GM23248 (cell line): ENCODE data around the gene TMEM43. TPM values are rescaled to one million over a fixed set of nuclear protein-coding genes. Genes with fewer than 3 reads are reported as not detected.

Experiments used
- DNase-seq: peaks from one replicate; pipeline ENCODE4 v3.0.0-alpha.2; 2015
- H2AFZ ChIP-seq: fragments of 200-600 bp; sonication (generic); 2 replicates; pipeline ENCODE4 v1.6.1; 2016; ENCODE audit warnings: antibody characterized with exemption
- H3F3A ChIP-seq: fragments of 200-600 bp; sonication (generic); 2 replicates; pipeline ENCODE4 v1.6.1; 2016; ENCODE audit warnings: mild to moderate bottlenecking, antibody characterized with exemption, mixed run types; ENCODE audit not compliant: insufficient read depth
- H3K27ac ChIP-seq: fragments of 200-600 bp; sonication (generic); 2 replicates; pipeline ENCODE4 v1.5.1; 2016; ENCODE audit warnings: mild to moderate bottlenecking
- H3K27me3 ChIP-seq: fragments of 200-600 bp; sonication (generic); replicated peaks from 2 replicates; pipeline ENCODE4 v1.6.1; 2016; ENCODE audit warnings: mild to moderate bottlenecking; ENCODE audit not compliant: insufficient read depth
- H3K36me3 ChIP-seq: fragments of 200-600 bp; sonication (generic); 2 replicates; pipeline ENCODE4 v1.6.1; 2016; ENCODE audit warnings: low read depth, mild to moderate bottlenecking
- H3K4me1 ChIP-seq: fragments of 200-600 bp; sonication (generic); 2 replicates; pipeline ENCODE4 v1.6.1; 2016; ENCODE audit warnings: mild to moderate bottlenecking; ENCODE audit not compliant: insufficient read depth
- H3K4me2 ChIP-seq: fragments of 200-600 bp; sonication (generic); one replicate; pipeline ENCODE4 v1.6.1; 2016; ENCODE audit warnings: mild to moderate bottlenecking; ENCODE audit not compliant: unreplicated experiment
- H3K4me3 ChIP-seq: fragments of 200-600 bp; sonication (generic); 2 replicates; pipeline ENCODE4 v1.5.1; 2016; ENCODE audit warnings: mild to moderate bottlenecking
- H3K79me2 ChIP-seq: fragments of 200-600 bp; sonication (generic); 2 replicates; pipeline ENCODE4 v1.6.1; 2016; ENCODE audit warnings: mild to moderate bottlenecking; ENCODE audit not compliant: insufficient read depth
- H3K9ac ChIP-seq: fragments of 200-600 bp; sonication (generic); 2 replicates; pipeline ENCODE4 v1.6.1; 2016; ENCODE audit warnings: mild to moderate bottlenecking
- H3K9me2 ChIP-seq: fragments of 200-600 bp; sonication (generic); 2 replicates; pipeline ENCODE4 v1.6.1; 2016; ENCODE audit warnings: mixed run types, mild to moderate bottlenecking, moderate library complexity; ENCODE audit not compliant: insufficient read depth
- H3K9me3 ChIP-seq: fragments of 200-600 bp; sonication (generic); one replicate; pipeline ENCODE4 v1.6.1; 2017; ENCODE audit warnings: low read depth
- H4K20me1 ChIP-seq: fragments of 200-600 bp; sonication (generic); 2 replicates; pipeline ENCODE4 v1.6.0; 2016; ENCODE audit not compliant: insufficient read depth
- EZH2 ChIP-seq: fragments of 200-600 bp; sonication (generic); IDR thresholded peaks from 2 replicates; pipeline ENCODE4 v1.6.1; 2018; ENCODE audit warnings: antibody characterized with exemption, mild to moderate bottlenecking; ENCODE audit not compliant: insufficient read depth, poor library complexity, severe bottlenecking
- EZH2phosphoT487 ChIP-seq: fragments of 200-600 bp; sonication (generic); IDR thresholded peaks from 2 replicates; pipeline ENCODE4 v1.6.1; 2018; ENCODE audit warnings: antibody characterized with exemption, moderate library complexity, mild to moderate bottlenecking, low read depth; ENCODE audit not compliant: insufficient read depth
- WGBS, 2 experiments: methylation state at CpG; one replicate each; pipeline ENCODE4 v1.1.6; 2015 to 2017; ENCODE audit warnings: low lambda C conversion rate in 2 of 2, low coverage in 1 of 2; ENCODE audit errors: missing lambda C conversion rate in 2 of 2; 5-methylcytosine and 5-hydroxymethylcytosine counted together
- in situ Hi-C: fragments of 300-500 bp; cut with MboI; formaldehyde crosslinking; loops from 2 replicates; pipeline ENCODE4 v1.15.0; 2020
- polyA plus RNA-seq: library from polyadenylated mRNA; unstranded; fragments of >200 nt; fragmentation: Nextera tagmentation; extraction: Ambion mirVana; gene quantifications from 2 replicates; pipeline ENCODE4 v1.2.1, GENCODE V29; 2016
- total RNA-seq: library from RNA; depleted of rRNA; stranded (reverse); fragments of >200 nt; shearing (Covaris generic); gene quantifications from 2 replicates; pipeline ENCODE4 v1.2.3, GENCODE V29; 2014

Gene TMEM43
- total and polyA plus RNA-seq, 2 experiments from 2014 or later, result 145 to 203 TPM

- DNase-seq, result peak; percentile 23
- Histone ChIP-seq H3K9me2 (no peaks in the 10 kb centered on the region), H3F3A (no peaks in the 10 kb centered on the region), H3K79me2 (no peaks in the 10 kb centered on the region), H3K27ac (no peak overlapping the region), H4K20me1 (no peaks in the 10 kb centered on the region), H3K4me2 (no peak overlapping the region), H3K9ac (no peak overlapping the region), H3K4me1 (no peaks in the 10 kb centered on the region), H3K4me3 (no peak overlapping the region), H3K36me3 (0 out of 2 replicates have a peak, but pooled peaks cover 25% of the 10 kb centered on the region), H2AFZ (no peak overlapping the region), H3K9me3 (no peaks in the 10 kb centered on the region), H3K27me3 (no peaks in the 10 kb centered on the region)
- in situ Hi-C loops, result no loop called here
- no peak for TF ChIP-seq EZH2phosphoT487
- WGBS, 2 experiments, result 96 to 97% methylated on average over 4 of the region's 4 CpGs
Measured at GRCh38 chr3:14110699-14111098, 14.2 kb upstream of the TMEM43 start.

- in situ Hi-C loops, result no loop called here
- H3K4me2 ChIP-seq, result no peak overlapping the region
- H3F3A ChIP-seq, result no peaks in the 10 kb centered on the region
- no peaks in the 10 kb centered on the region for H3K4me1 ChIP-seq
- no peak for DNase-seq
- no peak overlapping the region for H3K27ac ChIP-seq
- no peak overlapping the region for H3K9ac ChIP-seq
- H3K79me2 ChIP-seq, result peaks cover 5% of the 10 kb centered on the region
- TF ChIP-seq EZH2 (no peak), EZH2phosphoT487 (no peak)
- no peaks in the 10 kb centered on the region for H3K9me3 ChIP-seq
- no peak overlapping the region for H2AFZ ChIP-seq
- 88 to 92% methylated on average over 7 of the region's 7 CpGs for WGBS, 2 experiments
- no peaks in the 10 kb centered on the region for H4K20me1 ChIP-seq
- H3K9me2 ChIP-seq, result no peaks in the 10 kb centered on the region
- H3K4me3 ChIP-seq, result no peak overlapping the region
- 0 out of 2 replicates have a peak, but pooled peaks cover 25% of the 10 kb centered on the region for H3K36me3 ChIP-seq
- H3K27me3 ChIP-seq, result no peaks in the 10 kb centered on the region
Measured at GRCh38 chr3:14113965-14114635, 10.8 kb upstream of the TMEM43 start.

GRCh38 chr3:14117468-14118399 lies 7.1 kb upstream of the TMEM43 start:
- in situ Hi-C loops, result no loop called here
- no peaks in the 10 kb centered on the region for H3K9me3 ChIP-seq
- WGBS, 2 experiments, result 86 to 89% methylated on average over 10 of the region's 10 CpGs

GRCh38 chr3:14118400-14119381 lies 6.2 kb upstream of the TMEM43 start:
- 75 to 80% methylated on average over 13 of the region's 13 CpGs for WGBS, 2 experiments
- Histone ChIP-seq H3K4me3 (no peak overlapping the region), H3K79me2 (peaks cover 33% of the 10 kb centered on the region), H4K20me1 (no peaks in the 10 kb centered on the region), H2AFZ (no peak overlapping the region), H3K4me2 (no peak overlapping the region), H3K27ac (no peak overlapping the region), H3K9me2 (no peaks in the 10 kb centered on the region), H3K27me3 (no peaks in the 10 kb centered on the region), H3K9ac (no peak overlapping the region), H3K9me3 (no peaks in the 10 kb centered on the region), H3K36me3 (0 out of 2 replicates have a peak, but pooled peaks cover 11% of the 10 kb centered on the region), H3K4me1 (peaks cover 4% of the 10 kb centered on the region; the same call in 1 of the 2 replicates), H3F3A (no peaks in the 10 kb centered on the region)
- no peak for DNase-seq
- in situ Hi-C loops, result no loop called here
- TF ChIP-seq EZH2 (no peak), EZH2phosphoT487 (no peak)

More at GRCh38 chr3:14117468-14118399, 7.1 kb upstream of the TMEM43 start:
- H3K79me2 ChIP-seq, result peaks cover 23% of the 10 kb centered on the region
- 0 out of 2 replicates have a peak, but pooled peaks cover 14% of the 10 kb centered on the region for H3K36me3 ChIP-seq
- H3K4me1 ChIP-seq, result no peaks in the 10 kb centered on the region
- no peaks in the 10 kb centered on the region for H3K9me2 ChIP-seq
- H3F3A ChIP-seq, result no peaks in the 10 kb centered on the region
- no peak overlapping the region for H3K4me2 ChIP-seq
- no peak overlapping the region for H3K4me3 ChIP-seq
- H3K9ac ChIP-seq, result no peak overlapping the region
- no peaks in the 10 kb centered on the region for H3K27me3 ChIP-seq
- no peak overlapping the region for H3K27ac ChIP-seq
- no peaks in the 10 kb centered on the region for H4K20me1 ChIP-seq
- no peak for TF ChIP-seq EZH2phosphoT487
- no peak for TF ChIP-seq EZH2
- DNase-seq, result no peak
- H2AFZ ChIP-seq, result no peak overlapping the region
